HCT116 (cell line): ENCODE data around the gene C11orf58. TPM values are rescaled to one million over a fixed set of nuclear protein-coding genes. Genes with fewer than 3 reads are reported as not detected.

Experiments
- ATAC-seq: fragments of 200-7000 bp; cut with Tn5 transposase; 2 replicates; pipeline ENCODE4 v1.9.1; 2020; ENCODE audit warnings: mild to moderate bottlenecking, moderate library complexity
- BruUV-seq: library from RNA; stranded (reverse); fragments of 400-500 nt; replicated peaks from 2 replicates; lab custom pipeline; 2021; lab: Mats Ljungman, UMichigan
- CTCF ChIA-PET: fragments of 300-600 bp; sonication (Branson Sonifier 250); formaldehyde crosslinking; loops from one replicate; lab custom pipeline; 2021; ENCODE audit warnings: antibody characterized with exemption; lab: Charles Lee
- POLR2A ChIA-PET: fragments of 300-600, 350-600 bp; sonication (Branson Sonifier 250); formaldehyde crosslinking; loops from one replicate; lab custom pipeline; 2021; ENCODE audit warnings: antibody characterized with exemption; lab: Charles Lee
- RAD21 ChIA-PET, 2 experiments: fragments of 300-600 bp; sonication (Branson Sonifier 250); formaldehyde crosslinking; loops; one replicate each; lab custom pipeline; 2023; ENCODE audit warnings: low total read pairs in 2 of 2; ENCODE audit not compliant: uncharacterized antibody in 2 of 2, unreplicated experiment in 2 of 2, low non-redundant PET in 1 of 2; lab: Charles Lee
- DNase-seq: peaks from one replicate; pipeline ENCODE4 v3.0.0-alpha.2; 2010; ENCODE audit warnings: low read depth, low spot score
- H2AFZ ChIP-seq: fragments of 200-600 bp; shearing (Covaris generic), sonication (generic); 2 replicates; pipeline ENCODE4 v1.6.1; 2017; ENCODE audit warnings: low read depth, mixed run types, mixed read lengths, antibody characterized with exemption, low read length; ENCODE audit not compliant: poor library complexity, severe bottlenecking
- H3K27ac ChIP-seq: 2 replicates; pipeline ENCODE4 v1.5.1; 2012; ENCODE audit warnings: low read depth, low read length
- H3K27me3 ChIP-seq: fragments of 200-600 bp; sonication (generic); 2 replicates; pipeline ENCODE4 v1.6.1; 2016; ENCODE audit warnings: mixed run types, low read length, mixed read lengths; ENCODE audit not compliant: insufficient read depth
- H3K36me3 ChIP-seq, 2 experiments: fragments of 200-500 bp in 1 of 2; fragments of 200-600 bp in 1 of 2; sonication (Bioruptor generic) in 1 of 2; sonication (generic) in 1 of 2; 2 replicates each; pipeline versions ENCODE4 v1.5.1 to v1.6.1; 2014 to 2016; ENCODE audit warnings: low read length in 2 of 2, inconsistent platforms in 1 of 2, mixed read lengths in 1 of 2, mixed run types in 1 of 2; ENCODE audit not compliant: insufficient read depth in 2 of 2, control insufficient read depth in 1 of 2
- H3K4me1 ChIP-seq, 2 experiments: fragments of 200-600 bp in 1 of 2; sonication (generic) in 1 of 2; 2 replicates each; pipeline versions ENCODE4 v1.5.1 to v1.6.1; 2012 to 2017; ENCODE audit warnings: low read length in 2 of 2, inconsistent platforms in 1 of 2, mild to moderate bottlenecking in 1 of 2, mixed read lengths in 1 of 2, mixed run types in 1 of 2, moderate library complexity in 1 of 2; ENCODE audit not compliant: insufficient read depth in 2 of 2, control insufficient read depth in 1 of 2
- H3K4me2 ChIP-seq: fragments of 200-600 bp; sonication (generic); 2 replicates; pipeline ENCODE4 v1.6.1; 2017; ENCODE audit warnings: mixed run types, low read length, mixed read lengths
- H3K4me3 ChIP-seq, 2 experiments: fragments of 200-600 bp in 1 of 2; sonication (generic) in 1 of 2; replicated peaks in 1 of 2; 2 replicates each; pipeline ENCODE4 v1.5.1; 2011 to 2016; ENCODE audit warnings: low read length in 2 of 2, control low read depth in 1 of 2, low read depth in 1 of 2, mild to moderate bottlenecking in 1 of 2, mixed read lengths in 1 of 2, mixed run types in 1 of 2
- H3K79me2 ChIP-seq: fragments of 200-600 bp; sonication (generic); 2 replicates; pipeline ENCODE4 v1.6.1; 2017; ENCODE audit warnings: mild to moderate bottlenecking, mixed run types, low read length, moderate library complexity, mixed read lengths; ENCODE audit not compliant: insufficient read depth
- H3K9ac ChIP-seq: fragments of 200-600 bp; sonication (generic); 2 replicates; pipeline ENCODE4 v1.6.1; 2016; ENCODE audit warnings: low read length, mixed read lengths
- H3K9me2 ChIP-seq: fragments of 200-600 bp; sonication (generic), shearing (Covaris generic); 2 replicates; pipeline ENCODE4 v1.6.1; 2017; ENCODE audit warnings: mixed run types, mild to moderate bottlenecking, moderate library complexity; ENCODE audit not compliant: insufficient read depth
- H3K9me3 ChIP-seq, 2 experiments: fragments of 200-500 bp in 1 of 2; fragments of 200-600 bp in 1 of 2; sonication (Bioruptor generic) in 1 of 2; sonication (generic) in 1 of 2; 2 replicates each; pipeline ENCODE4 v1.6.1; 2014 to 2017; ENCODE audit warnings: low read length in 2 of 2, mixed read lengths in 2 of 2, inconsistent platforms in 1 of 2, low read depth in 1 of 2, mild to moderate bottlenecking in 1 of 2, mixed run types in 1 of 2, moderate library complexity in 1 of 2; ENCODE audit not compliant: control insufficient read depth in 1 of 2, insufficient read depth in 1 of 2
- H4K20me1 ChIP-seq: fragments of 200-600 bp; sonication (generic), shearing (Covaris generic); 2 replicates; pipeline ENCODE4 v1.6.1; 2017; ENCODE audit warnings: mixed run types, mild to moderate bottlenecking, moderate library complexity; ENCODE audit not compliant: insufficient read depth
- CBX3 ChIP-seq: IDR thresholded peaks from 2 replicates; pipeline ENCODE4 v1.6.1; 2012; ENCODE audit warnings: low read depth
- EGR1 ChIP-seq: IDR thresholded peaks from 2 replicates; pipeline ENCODE4 v1.6.1; 2012; ENCODE audit warnings: low read depth
- POLR2A ChIP-seq: IDR thresholded peaks from 2 replicates; pipeline ENCODE4 v1.7.0; 2011; ENCODE audit warnings: borderline replicate concordance; ENCODE audit not compliant: insufficient read depth, insufficient read length; ENCODE audit errors: extremely low read depth
- SIN3A ChIP-seq: IDR thresholded peaks from 2 replicates; pipeline ENCODE4 v1.6.1; 2012; ENCODE audit warnings: low read depth
- SRF ChIP-seq: IDR thresholded peaks from 2 replicates; pipeline ENCODE4 v1.6.1; 2012; ENCODE audit warnings: low read depth
- ZFX ChIP-seq: fragments of 450-650 bp; IDR thresholded peaks from 2 replicates; pipeline ENCODE4 v1.6.1; 2017
- ZNF274 ChIP-seq: fragments of 200-500 bp; sonication (Bioruptor generic); IDR thresholded peaks from 2 replicates; pipeline ENCODE4 v1.6.1; 2014; ENCODE audit warnings: mild to moderate bottlenecking, low read depth, low read length, inconsistent platforms
- intact Hi-C: fragments of 100-400 bp; cut with micrococcal nuclease; formaldehyde crosslinking; loops from 2 replicates; pipeline ENCODE4 v1.10.0; 2022
- total RNA-seq: library from RNA; stranded (reverse); gene quantifications from one replicate; pipeline ENCODE4 v1.2.1, GENCODE V29; 2021; ENCODE audit not compliant: unreplicated experiment
- TF ChIP-seq, protein P1 (sequence below), 3 experiments: fragments of 200-600 bp in 1 of 3; sonication (generic) in 1 of 3; IDR thresholded peaks in 2 of 3; conservative IDR thresholded peaks in 1 of 3; 2 replicates each; pipeline ENCODE4 v1.5.1; 2012 to 2017; ENCODE audit warnings: low read depth in 2 of 3, low read length in 2 of 3, antibody characterized with exemption in 1 of 3, borderline replicate concordance in 1 of 3, control low read depth in 1 of 3, mild to moderate bottlenecking in 1 of 3, mixed read lengths in 1 of 3, mixed run types in 1 of 3, moderate library complexity in 1 of 3; ENCODE audit not compliant: insufficient read depth in 1 of 3
- TF ChIP-seq, protein P2 (sequence below): IDR thresholded peaks from 2 replicates; pipeline ENCODE4 v1.6.1; 2012; ENCODE audit warnings: low read depth

The C11orf58 gene
- total RNA-seq, 1 experiment from 2014 or later = 108 TPM

DNA sequence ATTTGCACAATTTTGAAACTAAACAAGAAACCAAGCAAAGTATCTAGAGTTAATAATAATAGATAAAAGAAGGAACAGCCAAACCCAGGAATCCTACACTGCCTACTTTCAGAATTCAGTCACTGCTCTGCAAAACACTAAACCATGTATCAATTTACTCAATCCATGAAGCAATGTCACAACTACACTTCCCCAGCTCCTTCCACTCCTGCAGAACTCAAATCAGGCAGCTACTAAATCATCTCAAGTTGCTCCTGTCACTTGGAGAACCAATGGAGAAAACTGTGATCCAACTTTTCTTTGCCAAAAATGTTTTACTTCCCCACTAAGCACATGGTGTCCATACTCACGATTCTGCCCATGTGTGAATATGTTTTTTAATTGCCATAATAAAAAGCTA is 24.9 kb upstream of the C11orf58 start:
- H3K79me2 ChIP-seq = no peaks in the 10 kb centered on the region
- no peak overlapping the region for H3K4me3 ChIP-seq
- no peak overlapping the region for H3K4me2 ChIP-seq
- no peak overlapping the region for H2AFZ ChIP-seq
- CTCF ChIA-PET = no interaction called here
- H3K9me2 ChIP-seq = no peaks in the 10 kb centered on the region
- no peaks in the 10 kb centered on the region for H3K27me3 ChIP-seq
- no peaks in the 10 kb centered on the region for H3K4me1 ChIP-seq
- ATAC-seq (no peak), DNase-seq (no peak)
- POLR2A ChIA-PET = no interaction called here
- H3K9me3 ChIP-seq = no peaks in the 10 kb centered on the region
- no peaks in the 10 kb centered on the region for H4K20me1 ChIP-seq
- H3K9ac ChIP-seq = no peak overlapping the region
- H3K27ac ChIP-seq = no peak overlapping the region
- no TSS peak for BruUV-seq
- RAD21 ChIA-PET = no interaction called here
- no peaks in the 10 kb centered on the region for H3K36me3 ChIP-seq
- TF ChIP-seq ZFX (no peak), ZNF274 (no peak), CBX3 (no peak), SIN3A (no peak), POLR2A (no peak), SRF (no peak), EGR1 (no peak)
- TF ChIP-seq, protein P1, sequence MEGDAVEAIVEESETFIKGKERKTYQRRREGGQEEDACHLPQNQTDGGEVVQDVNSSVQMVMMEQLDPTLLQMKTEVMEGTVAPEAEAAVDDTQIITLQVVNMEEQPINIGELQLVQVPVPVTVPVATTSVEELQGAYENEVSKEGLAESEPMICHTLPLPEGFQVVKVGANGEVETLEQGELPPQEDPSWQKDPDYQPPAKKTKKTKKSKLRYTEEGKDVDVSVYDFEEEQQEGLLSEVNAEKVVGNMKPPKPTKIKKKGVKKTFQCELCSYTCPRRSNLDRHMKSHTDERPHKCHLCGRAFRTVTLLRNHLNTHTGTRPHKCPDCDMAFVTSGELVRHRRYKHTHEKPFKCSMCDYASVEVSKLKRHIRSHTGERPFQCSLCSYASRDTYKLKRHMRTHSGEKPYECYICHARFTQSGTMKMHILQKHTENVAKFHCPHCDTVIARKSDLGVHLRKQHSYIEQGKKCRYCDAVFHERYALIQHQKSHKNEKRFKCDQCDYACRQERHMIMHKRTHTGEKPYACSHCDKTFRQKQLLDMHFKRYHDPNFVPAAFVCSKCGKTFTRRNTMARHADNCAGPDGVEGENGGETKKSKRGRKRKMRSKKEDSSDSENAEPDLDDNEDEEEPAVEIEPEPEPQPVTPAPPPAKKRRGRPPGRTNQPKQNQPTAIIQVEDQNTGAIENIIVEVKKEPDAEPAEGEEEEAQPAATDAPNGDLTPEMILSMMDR (IDR thresholded peaks at IDR 0.05 in 2 of 3, conservative IDR thresholded peaks at IDR 0.05 in 1 of 3; ENCODE audit: borderline replicate concordance in 1 of 3, insufficient read depth in 1 of 3, low read depth in 2 of 3, low read length in 2 of 3) = no peak
- TF ChIP-seq, protein P2, sequence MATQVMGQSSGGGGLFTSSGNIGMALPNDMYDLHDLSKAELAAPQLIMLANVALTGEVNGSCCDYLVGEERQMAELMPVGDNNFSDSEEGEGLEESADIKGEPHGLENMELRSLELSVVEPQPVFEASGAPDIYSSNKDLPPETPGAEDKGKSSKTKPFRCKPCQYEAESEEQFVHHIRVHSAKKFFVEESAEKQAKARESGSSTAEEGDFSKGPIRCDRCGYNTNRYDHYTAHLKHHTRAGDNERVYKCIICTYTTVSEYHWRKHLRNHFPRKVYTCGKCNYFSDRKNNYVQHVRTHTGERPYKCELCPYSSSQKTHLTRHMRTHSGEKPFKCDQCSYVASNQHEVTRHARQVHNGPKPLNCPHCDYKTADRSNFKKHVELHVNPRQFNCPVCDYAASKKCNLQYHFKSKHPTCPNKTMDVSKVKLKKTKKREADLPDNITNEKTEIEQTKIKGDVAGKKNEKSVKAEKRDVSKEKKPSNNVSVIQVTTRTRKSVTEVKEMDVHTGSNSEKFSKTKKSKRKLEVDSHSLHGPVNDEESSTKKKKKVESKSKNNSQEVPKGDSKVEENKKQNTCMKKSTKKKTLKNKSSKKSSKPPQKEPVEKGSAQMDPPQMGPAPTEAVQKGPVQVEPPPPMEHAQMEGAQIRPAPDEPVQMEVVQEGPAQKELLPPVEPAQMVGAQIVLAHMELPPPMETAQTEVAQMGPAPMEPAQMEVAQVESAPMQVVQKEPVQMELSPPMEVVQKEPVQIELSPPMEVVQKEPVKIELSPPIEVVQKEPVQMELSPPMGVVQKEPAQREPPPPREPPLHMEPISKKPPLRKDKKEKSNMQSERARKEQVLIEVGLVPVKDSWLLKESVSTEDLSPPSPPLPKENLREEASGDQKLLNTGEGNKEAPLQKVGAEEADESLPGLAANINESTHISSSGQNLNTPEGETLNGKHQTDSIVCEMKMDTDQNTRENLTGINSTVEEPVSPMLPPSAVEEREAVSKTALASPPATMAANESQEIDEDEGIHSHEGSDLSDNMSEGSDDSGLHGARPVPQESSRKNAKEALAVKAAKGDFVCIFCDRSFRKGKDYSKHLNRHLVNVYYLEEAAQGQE = no peak
- intact Hi-C loops = no loop called here
